ENCODE data around the gene SPEM1. TPM values are rescaled to one million over a fixed set of nuclear protein-coding genes. Genes with fewer than 3 reads are reported as not detected.
"Not testable (repeated sequence)": the region's sequence is repeated elsewhere in the genome, so short reads cannot be mapped to it uniquely, and the experiment has no call there.

Gene SPEM1
- total and polyA plus RNA-seq, 3 experiments from 2014 or later: not detected

DNA sequence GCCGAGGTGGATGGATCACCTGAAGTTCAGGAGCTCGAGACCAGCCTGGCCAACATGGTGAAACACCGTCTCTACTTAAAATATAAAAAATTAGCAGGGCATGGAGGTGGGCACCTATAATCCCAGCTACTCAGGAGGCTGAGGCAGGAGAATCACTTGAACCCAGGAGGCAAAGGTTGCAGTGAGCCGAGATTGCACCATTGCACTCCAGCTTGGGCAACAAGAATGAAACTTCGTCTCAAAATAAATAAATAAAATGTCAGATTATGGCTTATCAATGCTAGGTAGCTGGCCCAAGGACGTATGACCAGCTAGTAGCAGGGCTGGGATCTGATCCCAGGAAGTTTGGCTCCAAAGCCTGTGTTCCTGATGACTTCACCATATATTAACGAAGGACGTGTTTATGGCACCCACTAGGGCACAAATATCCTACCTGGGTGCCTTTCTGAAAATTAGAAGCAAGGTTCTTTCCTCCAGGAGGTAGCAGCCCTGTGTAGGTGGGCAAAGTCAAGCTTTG is 50.4 kb downstream of the SPEM1 start:
- DNase-seq; H3K4me3 Mint-ChIP-seq; H3K9me3 Mint-ChIP-seq; H3K4me1 ChIP-seq (ENCODE audit: insufficient read depth, low read length); H3K27me3 Mint-ChIP-seq; H3K27ac ChIP-seq (ENCODE audit: low read depth, low read length); H3K4me3 ChIP-seq (ENCODE audit: low read length); H3K9me3 ChIP-seq (ENCODE audit: low read length); H3K27me3 ChIP-seq (ENCODE audit: insufficient read depth, low read length, poor library complexity, severe bottlenecking); H3K36me3 ChIP-seq (ENCODE audit: insufficient read depth, low read length); POLR2A ChIA-PET: not testable (repeated sequence)
- CTCF ChIA-PET: interaction anchor here (1.2 to 2.1 kb wide), 2 partner anchors 14 to 34 kb away, joined by 3 to 8 read pairs; no protein-coding TSS in a partner anchor
- peaks cover 10 to 61% (median 19%) of the 10 kb centered on the region in 3 donors for H3K4me1 Mint-ChIP-seq
- peaks cover 0 to 30% (median 0%) of the 10 kb centered on the region in 3 donors for H3K36me3 Mint-ChIP-seq
- peak overlapping the region in 3 of 8 donors; percentile 45 to 56 (median 50) for H3K27ac Mint-ChIP-seq

Other genes starting within 250 kb of the SPEM1 start
Only the 30 nearest of the 39 such genes appear.
- gene GABARAP, start 177.9 kb upstream of the SPEM1 start, total RNA-seq: 100 to 1,000 TPM; 156 to 165 TPM
- gene GABARAP, start 177.9 kb upstream of the SPEM1 start, polyA plus RNA-seq: 914 TPM
- 100 to 1,000 TPM; 224 to 240 TPM for gene CTDNEP1, start 168.6 kb upstream of the SPEM1 start, total RNA-seq
- 57.1 TPM for gene CTDNEP1, start 168.6 kb upstream of the SPEM1 start, polyA plus RNA-seq
- 100 to 1,000 TPM; 106 to 111 TPM for gene ELP5, start 168.1 kb upstream of the SPEM1 start, total RNA-seq
- 84.8 TPM for gene ELP5, start 168.1 kb upstream of the SPEM1 start, polyA plus RNA-seq
- 1 to 10 TPM in 1 of 2 experiments, under 1 TPM in 1; 0.63 to 1.1 TPM for gene CLDN7, start 157.8 kb upstream of the SPEM1 start, total RNA-seq
- 2.1 TPM for gene CLDN7, start 157.8 kb upstream of the SPEM1 start, polyA plus RNA-seq
- gene SLC2A4, start 138.6 kb upstream of the SPEM1 start, total RNA-seq: under 1 TPM; 0.18 to 0.24 TPM
- gene SLC2A4, start 138.6 kb upstream of the SPEM1 start, polyA plus RNA-seq: not detected
- under 1 TPM; 0.07 to 0.26 TPM for gene YBX2, start 125.7 kb upstream of the SPEM1 start, total RNA-seq
- not detected for gene YBX2, start 125.7 kb upstream of the SPEM1 start, polyA plus RNA-seq
- 1,000 to 10,000 TPM; 1,533 to 1,595 TPM for gene EIF5A, start 112.7 kb upstream of the SPEM1 start, total RNA-seq
- gene EIF5A, start 112.7 kb upstream of the SPEM1 start, polyA plus RNA-seq: 230 TPM
- 10 to 100 TPM; 81.1 to 85.2 TPM for gene GPS2, start 105.0 kb upstream of the SPEM1 start, total RNA-seq
- gene GPS2, start 105.0 kb upstream of the SPEM1 start, polyA plus RNA-seq: 116 TPM
- 10 to 100 TPM; 60.1 to 60.7 TPM for gene NEURL4, start 91.0 kb upstream of the SPEM1 start, total RNA-seq
- 2.7 TPM for gene NEURL4, start 91.0 kb upstream of the SPEM1 start, polyA plus RNA-seq
- gene ACAP1, start 83.8 kb upstream of the SPEM1 start, total RNA-seq: 100 to 1,000 TPM; 216 to 225 TPM
- gene ACAP1, start 83.8 kb upstream of the SPEM1 start, polyA plus RNA-seq: 274 TPM
- gene KCTD11, start 68.2 kb upstream of the SPEM1 start, total RNA-seq: 1 to 10 TPM; 4.6 to 5.1 TPM
- gene KCTD11, start 68.2 kb upstream of the SPEM1 start, polyA plus RNA-seq: 1.9 TPM
- not detected for gene TMEM95, start 65.2 kb upstream of the SPEM1 start, total RNA-seq
- gene TMEM95, start 65.2 kb upstream of the SPEM1 start, polyA plus RNA-seq: not detected
- gene TNK1, start 39.2 kb upstream of the SPEM1 start, total RNA-seq: 1 to 10 TPM; 4.4 to 5.8 TPM
- 3.1 TPM for gene TNK1, start 39.2 kb upstream of the SPEM1 start, polyA plus RNA-seq
- 10 to 100 TPM; 79.1 to 81.6 TPM for gene PLSCR3, start 25.8 kb upstream of the SPEM1 start, total RNA-seq
- gene PLSCR3, start 25.8 kb upstream of the SPEM1 start, polyA plus RNA-seq: 152 TPM
- gene TMEM256, start 16.2 kb upstream of the SPEM1 start, total RNA-seq: 10 to 100 TPM; 45.4 to 51.4 TPM
- gene TMEM256, start 16.2 kb upstream of the SPEM1 start, polyA plus RNA-seq: 62.4 TPM
- 1 to 10 TPM; 5.6 to 6.6 TPM for gene NLGN2, start 12.5 kb upstream of the SPEM1 start, total RNA-seq
- gene NLGN2, start 12.5 kb upstream of the SPEM1 start, polyA plus RNA-seq: 0.06 TPM
- gene SPEM2, start 5.3 kb downstream of the SPEM1 start, total RNA-seq: not detected
- gene SPEM2, start 5.3 kb downstream of the SPEM1 start, polyA plus RNA-seq: not detected
- not detected for gene SPEM3, start 8.5 kb downstream of the SPEM1 start, total RNA-seq
- gene SPEM3, start 8.5 kb downstream of the SPEM1 start, polyA plus RNA-seq: not detected
- 10 to 100 TPM; 11.1 to 11.9 TPM for gene TMEM102, start 15.1 kb downstream of the SPEM1 start, total RNA-seq
- 23.3 TPM for gene TMEM102, start 15.1 kb downstream of the SPEM1 start, polyA plus RNA-seq
- gene FGF11, start 19.2 kb downstream of the SPEM1 start, total RNA-seq: 1 to 10 TPM in 1 of 2 experiments, under 1 TPM in 1; 0.85 to 1.1 TPM
- 0.12 TPM for gene FGF11, start 19.2 kb downstream of the SPEM1 start, polyA plus RNA-seq
- 1 to 10 TPM; 6.0 to 6.3 TPM for gene CHRNB1, start 24.7 kb downstream of the SPEM1 start, total RNA-seq
- 24.7 TPM for gene CHRNB1, start 24.7 kb downstream of the SPEM1 start, polyA plus RNA-seq
- 10 to 100 TPM; 22.8 to 23.1 TPM for gene ZBTB4, start 59.3 kb downstream of the SPEM1 start, total RNA-seq
- gene ZBTB4, start 59.3 kb downstream of the SPEM1 start, polyA plus RNA-seq: 24.1 TPM
- not detected for gene SLC35G6, start 61.1 kb downstream of the SPEM1 start, total RNA-seq
- gene SLC35G6, start 61.1 kb downstream of the SPEM1 start, polyA plus RNA-seq: 0.12 TPM
- gene POLR2A, start 64.0 kb downstream of the SPEM1 start, total RNA-seq: 100 to 1,000 TPM; 190 to 192 TPM
- 69.6 TPM for gene POLR2A, start 64.0 kb downstream of the SPEM1 start, polyA plus RNA-seq
- 10 to 100 TPM; 18.6 to 22.5 TPM for gene TNFSF12, start 128.7 kb downstream of the SPEM1 start, total RNA-seq
- gene TNFSF12, start 128.7 kb downstream of the SPEM1 start, polyA plus RNA-seq: 60.8 TPM
- gene TNFSF13, start 138.4 kb downstream of the SPEM1 start, total RNA-seq: 1 to 10 TPM in 1 of 2 experiments, under 1 TPM in 1; 0.80 to 1.6 TPM
- not detected for gene TNFSF13, start 138.4 kb downstream of the SPEM1 start, polyA plus RNA-seq
- 100 to 1,000 TPM; 111 to 121 TPM for gene SENP3, start 141.6 kb downstream of the SPEM1 start, total RNA-seq
- gene SENP3, start 141.6 kb downstream of the SPEM1 start, polyA plus RNA-seq: 12.0 TPM
- gene CD68, start 159.3 kb downstream of the SPEM1 start, total RNA-seq: 10 to 100 TPM; 11.1 to 12.7 TPM
- gene CD68, start 159.3 kb downstream of the SPEM1 start, polyA plus RNA-seq: 1.2 TPM
- 100 to 1,000 TPM; 115 to 124 TPM for gene MPDU1, start 163.5 kb downstream of the SPEM1 start, total RNA-seq
- 40.5 TPM for gene MPDU1, start 163.5 kb downstream of the SPEM1 start, polyA plus RNA-seq
- under 1 TPM; 0.29 to 0.31 TPM for gene SOX15, start 169.8 kb downstream of the SPEM1 start, total RNA-seq
- not detected for gene SOX15, start 169.8 kb downstream of the SPEM1 start, polyA plus RNA-seq